ENCODE data around the gene PRSS56. TPM values are rescaled to one million over a fixed set of nuclear protein-coding genes. Genes with fewer than 3 reads are reported as not detected.

Gene PRSS56
- polyA plus RNA-seq, 1 donor (not counting 4 experiments of a cell fraction or from before 2014, with no cell fraction given): not detected

- H3K9me3 ChIP-seq (ENCODE audit: control insufficient read depth, low read depth, low read length): no peaks in the 10 kb centered on the region
- no peak overlapping the region for H3K27ac ChIP-seq (ENCODE audit: control insufficient read depth, insufficient read depth, low read length)
- DNase-seq (ENCODE audit: low read depth, low spot score): no peak
- H3K4me1 ChIP-seq (ENCODE audit: control insufficient read depth, extremely low read depth, insufficient read depth, low read length): peaks cover 3% of the 10 kb centered on the region
- H3K27me3 ChIP-seq (ENCODE audit: control insufficient read depth, extremely low read depth, insufficient read depth, low read length): no peaks in the 10 kb centered on the region
- H3K9ac ChIP-seq (ENCODE audit: control insufficient read depth, extremely low read depth, insufficient read depth, low read length): no peak overlapping the region
- FAIRE-seq: no peak
- H3K9me1 ChIP-seq (ENCODE audit: control insufficient read depth, extremely low read depth, insufficient read depth, low read length): no peaks in the 10 kb centered on the region
- no peaks in the 10 kb centered on the region for H3K79me2 ChIP-seq (ENCODE audit: control insufficient read depth, insufficient read depth, low read length)
- no peak overlapping the region for H3K4me2 ChIP-seq (ENCODE audit: control insufficient read depth, extremely low read depth, insufficient read depth, low read depth, low read length)
- dilution Hi-C loops (cut with MboI; ENCODE audit: extremely low pct_ligation_motif_present, low sequenced_read_pairs): no loop called here
- peaks cover 3% of the 10 kb centered on the region for H4K20me1 ChIP-seq (ENCODE audit: control insufficient read depth, extremely low read depth, insufficient read depth, low read length)
- H2AFZ ChIP-seq (ENCODE audit: control insufficient read depth, low read length): no peak overlapping the region
- TF ChIP-seq EZH2 (IDR thresholded peaks at IDR 0.05; ENCODE audit: low read length) (no peak), CTCF (optimal IDR thresholded peaks at IDR 0.05 in 1 of 3, IDR thresholded peaks at IDR 0.05 in 1 of 3, conservative IDR thresholded peaks at IDR 0.05 in 1 of 3; ENCODE audit: extremely low read depth in 1 of 3, insufficient read depth in 2 of 3, low read length in 3 of 3) (no peak)
- H3K4me3 ChIP-seq (ENCODE audit: control insufficient read depth in 2 of 3, extremely low read depth in 1 of 3, insufficient read depth in 2 of 3, low read depth in 1 of 3, low read length in 3 of 3): no peak overlapping the region
- H3K36me3 ChIP-seq (ENCODE audit: control insufficient read depth in 2 of 2, extremely low read depth in 1 of 2, insufficient read depth in 2 of 2, low read length in 2 of 2): no peaks in the 10 kb centered on the region
Measured at GRCh38 chr2:232538671-232539070, 18.5 kb downstream of the PRSS56 start.

- Histone ChIP-seq H3K9me3 (ENCODE audit: control insufficient read depth, low read depth, low read length) (no peaks in the 10 kb centered on the region), H3K4me3 (ENCODE audit: control insufficient read depth in 2 of 3, extremely low read depth in 1 of 3, insufficient read depth in 2 of 3, low read depth in 1 of 3, low read length in 3 of 3) (no peak within 1 kb of the TSS), H3K4me2 (ENCODE audit: control insufficient read depth, extremely low read depth, insufficient read depth, low read depth, low read length) (no peak within 1 kb of the TSS), H3K79me2 (ENCODE audit: control insufficient read depth, insufficient read depth, low read length) (no peaks in the 10 kb centered on the region), H3K27me3 (ENCODE audit: control insufficient read depth, extremely low read depth, insufficient read depth, low read length) (no peaks in the 10 kb centered on the region), H3K36me3 (ENCODE audit: control insufficient read depth in 2 of 2, extremely low read depth in 1 of 2, insufficient read depth in 2 of 2, low read length in 2 of 2) (peaks cover 0 to 4% of the 10 kb centered on the region in 2 experiments), H3K9me1 (ENCODE audit: control insufficient read depth, extremely low read depth, insufficient read depth, low read length) (no peaks in the 10 kb centered on the region), H2AFZ (ENCODE audit: control insufficient read depth, low read length) (no peak within 1 kb of the TSS), H3K4me1 (ENCODE audit: control insufficient read depth, extremely low read depth, insufficient read depth, low read length) (peaks cover 3% of the 10 kb centered on the region), H4K20me1 (ENCODE audit: control insufficient read depth, extremely low read depth, insufficient read depth, low read length) (peaks cover 8% of the 10 kb centered on the region), H3K9ac (ENCODE audit: control insufficient read depth, extremely low read depth, insufficient read depth, low read length) (no peak within 1 kb of the TSS), H3K27ac (ENCODE audit: control insufficient read depth, insufficient read depth, low read length) (no peak within 1 kb of the TSS)
- TF ChIP-seq EZH2 (IDR thresholded peaks at IDR 0.05; ENCODE audit: low read length) (no peak), CTCF (optimal IDR thresholded peaks at IDR 0.05 in 1 of 3, IDR thresholded peaks at IDR 0.05 in 1 of 3, conservative IDR thresholded peaks at IDR 0.05 in 1 of 3; ENCODE audit: extremely low read depth in 1 of 3, insufficient read depth in 2 of 3, low read length in 3 of 3) (no peak)
- FAIRE-seq: no peak
- dilution Hi-C loops (cut with MboI; ENCODE audit: extremely low pct_ligation_motif_present, low sequenced_read_pairs): no loop called here
- DNase-seq (ENCODE audit: low read depth, low spot score): no peak
Measured at GRCh38 chr2:232539298-232540231, 19.4 kb downstream of the PRSS56 start, which contains the start of gene CHRNG. Gene CHRNG (plus strand): TSS chr2:232539692. CDS start chr2:232539748, 56 bp downstream.
